Endothelial cell of umbilical vein (primary cell): ENCODE results near the gene HOXA13. TPM values are rescaled to one million over a fixed set of nuclear protein-coding genes. Genes with fewer than 3 reads are reported as not detected.

Experiments used
- BruUV-seq: library from RNA; stranded (reverse); fragments of 400-500 nt; replicated peaks from 2 replicates; lab custom pipeline; 2021; lab: Mats Ljungman, UMichigan
- CTCF ChIA-PET: fragments of 300-600, 350-600 bp; sonication (Branson Sonifier 250); formaldehyde crosslinking; loops from one replicate; lab custom pipeline; 2021; ENCODE audit warnings: antibody characterized with exemption, inconsistent platforms; lab: Charles Lee
- POLR2A ChIA-PET: fragments of 300-600, 350-600 bp; sonication (Branson Sonifier 250); formaldehyde crosslinking; loops from one replicate; lab custom pipeline; 2021; ENCODE audit warnings: antibody characterized with exemption, inconsistent platforms; lab: Charles Lee
- DNase-seq: peaks from one replicate; pipeline ENCODE4 v3.0.0-alpha.2; 2011; ENCODE audit warnings: low read depth, low spot score
- FAIRE-seq: peaks from 2 replicates; lab custom pipeline; 2011; peaks lifted over from hg19 to GRCh38; lab: Jason Lieb, UNC
- H2AFZ ChIP-seq: 2 replicates; pipeline ENCODE4 v1.6.0; 2012; ENCODE audit warnings: low read depth, low read length, control low read depth, inconsistent platforms
- H3K27ac ChIP-seq: 2 replicates; pipeline ENCODE4 v1.5.1; 2011; ENCODE audit warnings: low read depth, mild to moderate bottlenecking, control low read depth, low read length, moderate library complexity; ENCODE audit not compliant: insufficient read depth
- H3K27me3 ChIP-seq, 2 experiments: 2 replicates each; pipeline versions ENCODE4 v1.6.0 to v1.6.1; 2011; ENCODE audit warnings: low read length in 2 of 2, mixed read lengths in 1 of 2; ENCODE audit not compliant: control insufficient read depth in 2 of 2, insufficient read depth in 2 of 2
- H3K36me3 ChIP-seq, 2 experiments: 2 replicates in 1 of 2; 3 replicates in 1 of 2; pipeline ENCODE4 v1.5.1; 2011; ENCODE audit warnings: low read length in 2 of 2, mild to moderate bottlenecking in 1 of 2, moderate library complexity in 1 of 2; ENCODE audit not compliant: control insufficient read depth in 2 of 2, insufficient read depth in 2 of 2; ENCODE audit errors: extremely low read depth in 1 of 2
- H3K4me1 ChIP-seq: 3 replicates; pipeline ENCODE4 v1.5.1; 2011; ENCODE audit warnings: mild to moderate bottlenecking, low read length; ENCODE audit not compliant: control insufficient read depth, insufficient read depth; ENCODE audit errors: extremely low read depth
- H3K4me2 ChIP-seq: 2 replicates; pipeline ENCODE4 v1.6.1; 2011; ENCODE audit warnings: low read length, control low read depth, mixed read lengths; ENCODE audit not compliant: insufficient read depth
- H3K4me3 ChIP-seq, 3 experiments: fragments of 200-600 bp in 1 of 3; sonication (generic), shearing (Covaris generic) in 1 of 3; replicated peaks in 1 of 3; 2 replicates each; pipeline ENCODE4 v1.5.1; 2011 to 2016; ENCODE audit warnings: control low read depth in 3 of 3, low read length in 3 of 3, mild to moderate bottlenecking in 2 of 3, inconsistent platforms in 1 of 3, low read depth in 1 of 3, moderate library complexity in 1 of 3; ENCODE audit not compliant: insufficient read depth in 1 of 3
- H3K79me2 ChIP-seq: 2 replicates; pipeline ENCODE4 v1.6.0; 2012; ENCODE audit warnings: low read length, inconsistent platforms; ENCODE audit not compliant: control insufficient read depth, insufficient read depth
- H3K9ac ChIP-seq: replicated peaks from 2 replicates; pipeline ENCODE3; 2011; ENCODE audit warnings: low read length, control low read depth; ENCODE audit not compliant: insufficient read depth; ENCODE audit errors: extremely low read depth
- H3K9me1 ChIP-seq: replicated peaks from 3 replicates; pipeline ENCODE4 v1.6.0; 2011; ENCODE audit warnings: mild to moderate bottlenecking, low read length; ENCODE audit not compliant: control insufficient read depth, insufficient read depth; ENCODE audit errors: extremely low read depth
- H3K9me3 ChIP-seq: replicated peaks from 2 replicates; pipeline ENCODE4 v1.5.1; 2012; ENCODE audit warnings: low read length, inconsistent platforms; ENCODE audit not compliant: control insufficient read depth, insufficient read depth
- H4K20me1 ChIP-seq: replicated peaks from 2 replicates; pipeline ENCODE3; 2011; ENCODE audit warnings: mild to moderate bottlenecking, low read length; ENCODE audit not compliant: control insufficient read depth, insufficient read depth; ENCODE audit errors: extremely low read depth
- CTCF ChIP-seq, 2 donors: IDR thresholded peaks; 1 replicate in 1 of 2; 2 replicates in 1 of 2; pipeline ENCODE4 v1.5.1; 2011; ENCODE audit warnings: low read length in 2 of 2, mild to moderate bottlenecking in 2 of 2, moderate library complexity in 2 of 2, control low read depth in 1 of 2, inconsistent platforms in 1 of 2, low read depth in 1 of 2; ENCODE audit not compliant: insufficient read depth in 1 of 2; ENCODE audit errors: extremely low read depth in 1 of 2
- EZH2 ChIP-seq: IDR thresholded peaks from 2 replicates; pipeline ENCODE4 v1.6.1; 2012; ENCODE audit warnings: borderline replicate concordance, low read depth, mild to moderate bottlenecking, moderate library complexity, low read length, inconsistent platforms; ENCODE audit not compliant: severe bottlenecking
- GATA2 ChIP-seq: IDR thresholded peaks from 2 replicates; pipeline ENCODE4 v1.7.0; 2011; ENCODE audit warnings: low read depth, mild to moderate bottlenecking, moderate library complexity, mixed read lengths, low read length; ENCODE audit not compliant: insufficient read length, insufficient read depth
- JUN ChIP-seq: IDR thresholded peaks from 2 replicates; pipeline ENCODE4 v1.6.1; 2011; ENCODE audit warnings: borderline replicate concordance, low read depth; ENCODE audit not compliant: insufficient read length, insufficient read depth
- POLR2A ChIP-seq: IDR thresholded peaks from 2 replicates; pipeline ENCODE4 v1.6.1; 2012; ENCODE audit warnings: low read depth, mild to moderate bottlenecking, control low read depth, low read length
- POLR2AphosphoS5 ChIP-seq: IDR thresholded peaks from 2 replicates; pipeline ENCODE4 v1.6.1; 2012; ENCODE audit warnings: low read depth, mild to moderate bottlenecking, control low read depth, low read length, moderate library complexity; ENCODE audit not compliant: insufficient read depth
- dilution Hi-C: fragments of 300-500 bp; cut with MboI; formaldehyde crosslinking; loops from one replicate; pipeline ENCODE4 v1.15.0; 2019; ENCODE audit warnings: low sequenced_read_pairs; ENCODE audit not compliant: extremely low pct_ligation_motif_present
- intact Hi-C: fragments of 100-400 bp; cut with micrococcal nuclease; formaldehyde crosslinking; loops from one replicate; pipeline ENCODE4 v1.10.0; 2022
- polyA plus RNA-seq, 4 experiments: library from polyadenylated mRNA; depleted of rRNA in 3 of 4; stranded (reverse) in 3 of 4; unstranded in 1 of 4; fragments of >200 nt; gene quantifications; 2 replicates each; pipeline versions ENCODE4 v1.2.1 to v1.2.3, GENCODE V29; 2011 to 2012; ENCODE audit warnings: missing spikeins in 1 of 4
- total RNA-seq: library from RNA; stranded (reverse); gene quantifications from 2 replicates; pipeline ENCODE4 v1.2.3, GENCODE V29; 2021
- TF ChIP-seq, protein P1 (sequence below): IDR thresholded peaks from 2 replicates; pipeline ENCODE4 v1.6.1; 2011; ENCODE audit not compliant: insufficient read depth, insufficient read length

The HOXA13 gene
- total and polyA plus RNA-seq, 2 donors (not counting 3 experiments of a cell fraction or from before 2014, with no cell fraction given): 0.22 TPM; not detected in 1

GRCh38 chr7:27148756-27149641 lies 50.9 kb downstream of the HOXA13 start:
- H3K4me3 ChIP-seq: peak overlapping the region; percentile 54 to 85 (median 55)
- POLR2A ChIA-PET: interaction anchor here (0.6 to 1.3 kb wide), 5 partner anchors 10 to 947 kb away, joined by 3 to 8 read pairs (median 3); partner anchors contain the start of gene CBX3
- H3K9ac ChIP-seq: peak overlapping the region; percentile 65

More at GRCh38 chr7:27148756-27149641, 50.9 kb downstream of the HOXA13 start:
- no peaks in the 10 kb centered on the region for H4K20me1 ChIP-seq
- H3K4me1 ChIP-seq: peaks cover 71% of the 10 kb centered on the region
- H3K9me1 ChIP-seq: no peaks in the 10 kb centered on the region
- CTCF ChIA-PET: interaction anchor here (0.9 to 5.6 kb wide), 11 partner anchors 9 to 779 kb away, joined by 3 to 83 read pairs (median 6); partner anchors contain the start of gene HOXA9
- H3K27ac ChIP-seq: peak overlapping the region; percentile 67
- no peaks in the 10 kb centered on the region for H3K27me3 ChIP-seq
- H3K4me2 ChIP-seq: peak overlapping the region; percentile 78
- peaks cover 98% of the 10 kb centered on the region for H3K79me2 ChIP-seq
- peak; percentile 93 for FAIRE-seq
- BruUV-seq: no TSS peak
- intact Hi-C loops (no loop called here), dilution Hi-C loops (no loop called here)
- peaks cover 0 to 12% of the 10 kb centered on the region in 2 experiments for H3K36me3 ChIP-seq
- TF ChIP-seq POLR2A: no peak
- TF ChIP-seq, protein P1, sequence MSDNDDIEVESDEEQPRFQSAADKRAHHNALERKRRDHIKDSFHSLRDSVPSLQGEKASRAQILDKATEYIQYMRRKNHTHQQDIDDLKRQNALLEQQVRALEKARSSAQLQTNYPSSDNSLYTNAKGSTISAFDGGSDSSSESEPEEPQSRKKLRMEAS: no peak
- TF ChIP-seq JUN: no peak
- TF ChIP-seq POLR2AphosphoS5: no peak
- no peak for TF ChIP-seq EZH2
- TF ChIP-seq CTCF (IDR thresholded peaks at IDR 0.05; ENCODE audit: extremely low read depth in 1 of 2, insufficient read depth in 1 of 2, low read depth in 1 of 2, low read length in 2 of 2): no peak
- TF ChIP-seq GATA2: no peak
- no peak overlapping the region for H2AFZ ChIP-seq
- DNase-seq: peak; percentile 74
- no peaks in the 10 kb centered on the region for H3K9me3 ChIP-seq
